ENCODE data around the gene CHD3. TPM values are rescaled to one million over a fixed set of nuclear protein-coding genes. Genes with fewer than 3 reads are reported as not detected.
A peak's percentile ranks its signal among the peaks of the same experiment; 100 is the strongest.

CHD3 gene
- total RNA-seq, 1 experiment from 2014 or later: 27.9 TPM

GRCh38 chr17:7851438-7852261 is 36.9 kb upstream of the CHD3 start:
- CTCF ChIA-PET: no interaction called here
- Histone ChIP-seq H3K4me3 (ENCODE audit: low read depth, low read length) (no peak overlapping the region), H3K36me3 (ENCODE audit: control insufficient read depth, insufficient read depth, low read length) (no peaks in the 10 kb centered on the region; the same call in none of the 2 replicates), H3K4me1 (no peaks in the 10 kb centered on the region), H3K9me3 (no peaks in the 10 kb centered on the region), H3K27me3 (replicated peaks; ENCODE audit: control insufficient read depth, insufficient read depth, low read length) (no peaks in the 10 kb centered on the region)
- Mint-ChIP-seq H3K4me1 (ENCODE audit: low read depth, unreplicated experiment) (peaks cover 5% of the 10 kb centered on the region), H3K4me3 (ENCODE audit: unreplicated experiment) (no peak overlapping the region), H3K36me3 (ENCODE audit: insufficient read depth, unreplicated experiment) (peaks cover 61% of the 10 kb centered on the region), H3K9me3 (ENCODE audit: unreplicated experiment) (no peaks in the 10 kb centered on the region), H3K27me3 (ENCODE audit: insufficient read depth, unreplicated experiment) (no peaks in the 10 kb centered on the region), H3K27ac (ENCODE audit: unreplicated experiment) (no peak overlapping the region)
- intact Hi-C loops (cut with micrococcal nuclease; ENCODE audit: unreplicated experiment): no loop called here
- peak in 1 of 2 experiments; percentile 56 for DNase-seq
- BruUV-seq (replicated peaks): no TSS peak
- TF ChIP-seq, protein P1, sequence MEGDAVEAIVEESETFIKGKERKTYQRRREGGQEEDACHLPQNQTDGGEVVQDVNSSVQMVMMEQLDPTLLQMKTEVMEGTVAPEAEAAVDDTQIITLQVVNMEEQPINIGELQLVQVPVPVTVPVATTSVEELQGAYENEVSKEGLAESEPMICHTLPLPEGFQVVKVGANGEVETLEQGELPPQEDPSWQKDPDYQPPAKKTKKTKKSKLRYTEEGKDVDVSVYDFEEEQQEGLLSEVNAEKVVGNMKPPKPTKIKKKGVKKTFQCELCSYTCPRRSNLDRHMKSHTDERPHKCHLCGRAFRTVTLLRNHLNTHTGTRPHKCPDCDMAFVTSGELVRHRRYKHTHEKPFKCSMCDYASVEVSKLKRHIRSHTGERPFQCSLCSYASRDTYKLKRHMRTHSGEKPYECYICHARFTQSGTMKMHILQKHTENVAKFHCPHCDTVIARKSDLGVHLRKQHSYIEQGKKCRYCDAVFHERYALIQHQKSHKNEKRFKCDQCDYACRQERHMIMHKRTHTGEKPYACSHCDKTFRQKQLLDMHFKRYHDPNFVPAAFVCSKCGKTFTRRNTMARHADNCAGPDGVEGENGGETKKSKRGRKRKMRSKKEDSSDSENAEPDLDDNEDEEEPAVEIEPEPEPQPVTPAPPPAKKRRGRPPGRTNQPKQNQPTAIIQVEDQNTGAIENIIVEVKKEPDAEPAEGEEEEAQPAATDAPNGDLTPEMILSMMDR (IDR thresholded peaks at IDR 0.05; ENCODE audit: insufficient read depth in 1 of 2, low read depth in 1 of 2, low read length in 1 of 2, severe bottlenecking in 1 of 2, unreplicated experiment in 1 of 2): peak; percentile 43 to 45
- POLR2A ChIA-PET: no interaction called here

- intact Hi-C loops (cut with micrococcal nuclease; ENCODE audit: unreplicated experiment): no loop called here
- BruUV-seq (replicated peaks): no TSS peak
- no peak overlapping the region for H3K4me3 Mint-ChIP-seq (ENCODE audit: unreplicated experiment)
- Histone ChIP-seq H3K9me3 (no peaks in the 10 kb centered on the region), H3K27me3 (replicated peaks; ENCODE audit: control insufficient read depth, insufficient read depth, low read length) (no peaks in the 10 kb centered on the region), H3K36me3 (ENCODE audit: control insufficient read depth, insufficient read depth, low read length) (no peaks in the 10 kb centered on the region; the same call in none of the 2 replicates), H3K4me1 (no peaks in the 10 kb centered on the region), H3K4me3 (ENCODE audit: low read depth, low read length) (no peak overlapping the region)
- CTCF ChIA-PET: no interaction called here
- POLR2A ChIA-PET: no interaction called here
- H3K27ac Mint-ChIP-seq (ENCODE audit: unreplicated experiment): no peak overlapping the region
- peaks cover 5% of the 10 kb centered on the region for H3K4me1 Mint-ChIP-seq (ENCODE audit: low read depth, unreplicated experiment)
- no peaks in the 10 kb centered on the region for H3K27me3 Mint-ChIP-seq (ENCODE audit: insufficient read depth, unreplicated experiment)
- peaks cover 55% of the 10 kb centered on the region for H3K36me3 Mint-ChIP-seq (ENCODE audit: insufficient read depth, unreplicated experiment)
- no peaks in the 10 kb centered on the region for H3K9me3 Mint-ChIP-seq (ENCODE audit: unreplicated experiment)
- TF ChIP-seq, protein P1 (IDR thresholded peaks at IDR 0.05; ENCODE audit: insufficient read depth in 1 of 2, low read depth in 1 of 2, low read length in 1 of 2, severe bottlenecking in 1 of 2, unreplicated experiment in 1 of 2): no peak
- no peak for DNase-seq
Observed at GRCh38 chr17:7852262-7852670, 36.3 kb upstream of the CHD3 start.

GRCh38 chr17:7852919-7853690 is 35.5 kb upstream of the CHD3 start:
- Mint-ChIP-seq H3K27me3 (ENCODE audit: insufficient read depth, unreplicated experiment) (no peaks in the 10 kb centered on the region), H3K36me3 (ENCODE audit: insufficient read depth, unreplicated experiment) (peaks cover 51% of the 10 kb centered on the region), H3K4me1 (ENCODE audit: low read depth, unreplicated experiment) (peaks cover 5% of the 10 kb centered on the region), H3K9me3 (ENCODE audit: unreplicated experiment) (no peaks in the 10 kb centered on the region), H3K27ac (ENCODE audit: unreplicated experiment) (no peak overlapping the region), H3K4me3 (ENCODE audit: unreplicated experiment) (no peak overlapping the region)
- no peaks in the 10 kb centered on the region for H3K27me3 ChIP-seq (replicated peaks; ENCODE audit: control insufficient read depth, insufficient read depth, low read length)
- H3K4me1 ChIP-seq: no peaks in the 10 kb centered on the region
- no TSS peak for BruUV-seq (replicated peaks)
- no peak overlapping the region for H3K4me3 ChIP-seq (ENCODE audit: low read depth, low read length)
- DNase-seq: no peak
- H3K36me3 ChIP-seq (ENCODE audit: control insufficient read depth, insufficient read depth, low read length): no peaks in the 10 kb centered on the region; the same call in none of the 2 replicates
- intact Hi-C loops (cut with micrococcal nuclease; ENCODE audit: unreplicated experiment): no loop called here
- POLR2A ChIA-PET: no interaction called here
- TF ChIP-seq, protein P1 (IDR thresholded peaks at IDR 0.05; ENCODE audit: insufficient read depth in 1 of 2, low read depth in 1 of 2, low read length in 1 of 2, severe bottlenecking in 1 of 2, unreplicated experiment in 1 of 2): no peak
- no peaks in the 10 kb centered on the region for H3K9me3 ChIP-seq
- CTCF ChIA-PET: no interaction called here

Data from Caco-2 (cell line).